ENCODE measurements around the gene SSBP2. TPM values are rescaled to one million over a fixed set of nuclear protein-coding genes. Genes with fewer than 3 reads are reported as not detected.

The SSBP2 gene
- total and polyA plus RNA-seq, 2 of the 8 experiments (the other 6 are each of a cell fraction or from before 2014, with no cell fraction given) = 21.5 to 36.2 TPM

DNA sequence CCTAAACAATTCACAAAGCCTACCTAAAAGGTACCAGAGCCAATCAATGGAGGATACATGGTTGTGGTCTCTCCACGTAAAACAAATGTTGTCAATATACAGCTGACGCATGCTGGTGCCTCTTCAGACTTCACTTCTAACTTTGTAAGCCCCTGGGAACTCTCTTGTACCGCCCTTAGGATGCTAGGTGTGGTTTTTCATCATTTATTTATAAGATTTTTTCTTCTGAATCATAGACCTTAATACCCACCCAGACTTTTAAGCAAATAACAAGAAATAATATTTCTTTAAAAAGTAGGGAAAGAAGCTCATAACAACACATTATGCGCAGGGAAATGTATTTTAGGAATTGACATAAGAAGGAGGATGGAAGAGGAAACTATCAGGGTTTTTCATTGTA is 33.0 kb downstream of the SSBP2 start:
- no peak overlapping the region for H2BK12ac ChIP-seq (ENCODE audit: low read depth, low read length)
- POLR2A ChIA-PET (ENCODE audit: partially characterized antibody) = interaction anchor here (1.2 kb wide), 1 partner anchor 132 kb away, joined by 3 read pairs; no protein-coding TSS in a partner anchor
- no peak overlapping the region for H3K9ac ChIP-seq (replicated peaks in 1 of 4; ENCODE audit: extremely low read depth in 1 of 4, low read depth in 3 of 4, low read length in 3 of 4)
- peaks cover 0 to 4% of the 10 kb centered on the region in 2 experiments for H4K20me1 ChIP-seq (replicated peaks in 1 of 2; ENCODE audit: control insufficient read depth in 1 of 2, insufficient read depth in 2 of 2, low read length in 2 of 2)
- CTCF ChIA-PET (ENCODE audit: partially characterized antibody) = no interaction called here
- H2AK5ac ChIP-seq (ENCODE audit: low read depth, low read length) = no peak overlapping the region
- no peak overlapping the region; a peak in 1 of 8 replicates for H3K4me3 ChIP-seq (ENCODE audit: extremely low read depth in 1 of 4, insufficient read depth in 2 of 4, low read depth in 3 of 4, low read length in 4 of 4)
- H3K23me2 ChIP-seq (ENCODE audit: low read depth, low read length) = no peaks in the 10 kb centered on the region
- no peak overlapping the region for H3K14ac ChIP-seq (ENCODE audit: insufficient read length)
- H3K27ac ChIP-seq (ENCODE audit: low read depth, low read length) = no peak overlapping the region
- H3K56ac ChIP-seq (replicated peaks; ENCODE audit: insufficient read length, low read depth, low read length) = no peak overlapping the region
- H3K23ac ChIP-seq (ENCODE audit: insufficient read length) = no peak overlapping the region
- H4K91ac ChIP-seq (replicated peaks; ENCODE audit: insufficient read length, low read length) = no peak overlapping the region
- H3K27me3 ChIP-seq (replicated peaks in 1 of 4; ENCODE audit: control insufficient read depth in 3 of 4, extremely low read depth in 1 of 4, insufficient read depth in 3 of 4, low read length in 3 of 4) = no peaks in the 10 kb centered on the region
- whole genome bisulfite sequencing, 2 experiments (ENCODE audit: extremely low coverage in 1 of 2, insufficient coverage in 1 of 2, insufficient read length in 1 of 2, insufficient replicate concordance in 2 of 2, low coverage in 1 of 2, low lambda C conversion rate in 2 of 2, missing lambda C conversion rate in 1 of 2) = 81% methylated on average over 4 of the region's 4 CpGs; no CpG with 5 or more reads in 1 of the 2 experiments
- no peak overlapping the region for H2BK15ac ChIP-seq (ENCODE audit: low read length)
- DNase-seq (ENCODE audit: low read depth in 1 of 2, low spot score in 2 of 2) (no peak), FAIRE-seq (no peak)
- no peak overlapping the region for H2BK5ac ChIP-seq (ENCODE audit: low read depth, low read length)
- H4K5ac ChIP-seq (ENCODE audit: insufficient read length, low read depth, low read length) = no peak overlapping the region
- H3K4me1 ChIP-seq (replicated peaks in 1 of 4; ENCODE audit: control insufficient read depth in 3 of 4, insufficient read depth in 4 of 4, low read length in 3 of 4) = peaks cover 0 to 12% (median 5%) of the 10 kb centered on the region in 4 experiments; a peak in 2 of 7 replicates
- H2BK120ac ChIP-seq (replicated peaks; ENCODE audit: low read depth, low read length) = no peak overlapping the region
- H2BK20ac ChIP-seq (ENCODE audit: low read length) = no peak overlapping the region
- peaks cover 0 to 6% of the 10 kb centered on the region in 2 experiments; a peak in 2 of 4 replicates for H3K79me2 ChIP-seq (ENCODE audit: control insufficient read depth in 1 of 2, insufficient read depth in 2 of 2, low read length in 2 of 2)
- H3K18ac ChIP-seq (ENCODE audit: extremely low read depth, low read length) = no peak overlapping the region
- no peaks in the 10 kb centered on the region for H3K79me1 ChIP-seq (ENCODE audit: low read depth, low read length)
- no peaks in the 10 kb centered on the region for H3K36me3 ChIP-seq (ENCODE audit: control insufficient read depth in 2 of 4, insufficient read depth in 4 of 4, low read length in 3 of 4)
- no peak overlapping the region for H3K4ac ChIP-seq (replicated peaks; ENCODE audit: insufficient read length, low read depth, low read length)
- H3K4me2 ChIP-seq (ENCODE audit: insufficient read depth in 1 of 2, low read depth in 2 of 2, low read length in 2 of 2) = no peak overlapping the region
- no peak overlapping the region for H2AFZ ChIP-seq (ENCODE audit: low read length)
- no peaks in the 10 kb centered on the region for H3K9me3 ChIP-seq (ENCODE audit: insufficient read depth in 2 of 2, low read depth in 1 of 2, low read length in 1 of 2)
- no peak overlapping the region for H4K8ac ChIP-seq (ENCODE audit: extremely low read depth, insufficient read depth, low read length)
- TF ChIP-seq GTF2F1 (IDR thresholded peaks at IDR 0.05; ENCODE audit: borderline replicate concordance, low read depth, low read length) = no peak
